T-cell (primary cell): ENCODE measurements around the gene LEUTX. TPM values are rescaled to one million over a fixed set of nuclear protein-coding genes. Genes with fewer than 3 reads are reported as not detected.

Experiments used
- ATAC-seq, 4 experiments: fragments of 200-7000 bp in 3 of 4; fragments of 150-1000 bp in 1 of 4; cut with Tn5 transposase; replicated peaks in 1 of 4; 1 replicate in 3 of 4; 2 replicates in 1 of 4; pipeline ENCODE4 v1.10.0; 2021; ENCODE audit warnings: moderate library complexity in 3 of 4, mild to moderate bottlenecking in 2 of 4, moderate number of reproducible peaks in 1 of 4
- CTCF ChIA-PET, 2 donors: fragments of 300-600 bp; sonication (Branson Sonifier 250); formaldehyde crosslinking; loops; one replicate each; lab custom pipeline; 2022; ENCODE audit warnings: antibody characterized with exemption in 2 of 2; lab: Charles Lee
- POLR2A ChIA-PET, 2 donors: fragments of 300-600 bp; sonication (Branson Sonifier 250); formaldehyde crosslinking; loops; one replicate each; lab custom pipeline; 2022; ENCODE audit warnings: antibody characterized with exemption in 2 of 2; lab: Charles Lee
- DNase-seq, 35 experiments: peaks; one replicate each; pipeline versions ENCODE4 v3.0.0 to v3.0.0-alpha.2; 2013 to 2023
- H3K27ac ChIP-seq: one replicate; pipeline ENCODE4 v1.5.1; 2013; ENCODE audit warnings: low read length
- H3K27me3 ChIP-seq, 2 experiments: replicated peaks in 1 of 2; 1 replicate in 1 of 2; 2 replicates in 1 of 2; pipeline versions ENCODE4 v1.6.1 to v1.7.0; 2013; ENCODE audit warnings: low read length in 1 of 2, mixed read lengths in 1 of 2; ENCODE audit not compliant: control insufficient read depth in 2 of 2, insufficient read depth in 2 of 2; ENCODE audit errors: extremely low read depth in 1 of 2
- H3K36me3 ChIP-seq, 2 donors: 1 replicate in 1 of 2; 2 replicates in 1 of 2; pipeline versions ENCODE4 v1.6.1 to v1.7.0; 2013; ENCODE audit warnings: low read length in 1 of 2; ENCODE audit not compliant: control insufficient read depth in 2 of 2, insufficient read depth in 1 of 2; ENCODE audit errors: extremely low read depth in 1 of 2
- H3K4me1 ChIP-seq, 2 experiments: 1 replicate in 1 of 2; 2 replicates in 1 of 2; pipeline versions ENCODE4 v1.6.1 to v1.7.0; 2013; ENCODE audit warnings: low read length in 2 of 2, mixed read lengths in 1 of 2; ENCODE audit not compliant: insufficient read depth in 2 of 2, control insufficient read depth in 1 of 2; ENCODE audit errors: extremely low read depth in 1 of 2
- H3K4me3 ChIP-seq, 2 donors: 1 replicate in 1 of 2; 2 replicates in 1 of 2; pipeline versions ENCODE4 v1.5.1 to v1.7.0; 2013; ENCODE audit warnings: mild to moderate bottlenecking in 2 of 2, low read length in 1 of 2, moderate library complexity in 1 of 2; ENCODE audit not compliant: control insufficient read depth in 1 of 2; ENCODE audit errors: extremely low read depth in 1 of 2
- H3K9me3 ChIP-seq: 2 replicates; pipeline ENCODE4 v1.7.0; 2013
- H3K27ac Mint-ChIP-seq, 2 donors: one replicate each; pipeline ENCODE4 v1.8.0; 2020 to 2021; ENCODE audit warnings: mild to moderate bottlenecking in 2 of 2, mixed read lengths in 2 of 2
- H3K27me3 Mint-ChIP-seq, 2 donors: one replicate each; pipeline ENCODE4 v1.8.0; 2021 to 2022; ENCODE audit warnings: mixed read lengths in 2 of 2
- H3K36me3 Mint-ChIP-seq: one replicate; pipeline ENCODE4 v1.8.0; 2021; ENCODE audit warnings: mixed read lengths
- H3K4me1 Mint-ChIP-seq, 3 donors: one replicate each; pipeline ENCODE4 v1.8.0; 2020 to 2022; ENCODE audit warnings: mixed read lengths in 3 of 3, mild to moderate bottlenecking in 1 of 3
- H3K4me3 Mint-ChIP-seq, 3 donors: one replicate each; pipeline ENCODE4 v1.8.0; 2020 to 2022; ENCODE audit warnings: mild to moderate bottlenecking in 3 of 3, mixed read lengths in 3 of 3, moderate library complexity in 3 of 3
- H3K9me3 Mint-ChIP-seq, 3 donors: one replicate each; pipeline ENCODE4 v1.8.0; 2020 to 2022; ENCODE audit warnings: mixed read lengths in 3 of 3
- WGBS: methylation state at CpG from one replicate; pipeline ENCODE4 v1.1.5; 2013; ENCODE audit warnings: missing lambda C conversion rate; ENCODE audit not compliant: insufficient coverage; 5-methylcytosine and 5-hydroxymethylcytosine counted together
- total RNA-seq, 35 experiments: library from RNA in 6 of 35; stranded (reverse) in 6 of 35; fragments of 120-200 nt in 1 of 35; gene quantifications; one replicate each; pipeline versions ENCODE4 v1.2.1 to v1.2.4 and lab custom pipeline; 2013 to 2026

LEUTX gene
- total RNA-seq, 5 donors from 2014 or later (not counting 1 experiment from before 2014, with no cell fraction given) = not detected

- Histone ChIP-seq H3K4me1 (no peaks in the 10 kb centered on the region), H3K4me3 (no peak overlapping the region), H3K36me3 (no peaks in the 10 kb centered on the region), H3K9me3 (no peaks in the 10 kb centered on the region), H3K27me3 (peaks cover 0 to 25% of the 10 kb centered on the region in 2 experiments), H3K27ac (no peak overlapping the region)
- no peaks in the 10 kb centered on the region for H3K36me3 Mint-ChIP-seq
- H3K4me1 Mint-ChIP-seq = no peaks in the 10 kb centered on the region
- CTCF ChIA-PET = no interaction called here
- no peak overlapping the region for H3K27ac Mint-ChIP-seq
- ATAC-seq (no peak), DNase-seq (no peak)
- 90% methylated on average over 4 of the region's 5 CpGs for WGBS
- no peak overlapping the region for H3K4me3 Mint-ChIP-seq
- POLR2A ChIA-PET = no interaction called here
- no peaks in the 10 kb centered on the region for H3K9me3 Mint-ChIP-seq
- peaks cover 8 to 21% of the 10 kb centered on the region in 2 donors for H3K27me3 Mint-ChIP-seq
These were observed 28.7 kb upstream of the LEUTX start for GRCh38 chr19:39749981-39750380.

- Histone ChIP-seq H3K27me3 (peaks cover 0 to 22% of the 10 kb centered on the region in 2 experiments), H3K9me3 (no peaks in the 10 kb centered on the region), H3K36me3 (no peaks in the 10 kb centered on the region), H3K4me1 (no peaks in the 10 kb centered on the region), H3K4me3 (no peak overlapping the region), H3K27ac (no peak overlapping the region)
- DNase-seq (no peak), ATAC-seq (no peak)
- H3K27me3 Mint-ChIP-seq = peaks cover 12 to 23% of the 10 kb centered on the region in 2 donors
- no peak overlapping the region for H3K4me3 Mint-ChIP-seq
- POLR2A ChIA-PET = no interaction called here
- no peaks in the 10 kb centered on the region for H3K9me3 Mint-ChIP-seq
- CTCF ChIA-PET = no interaction called here
- H3K36me3 Mint-ChIP-seq = no peaks in the 10 kb centered on the region
- H3K27ac Mint-ChIP-seq = no peak overlapping the region
- no peaks in the 10 kb centered on the region for H3K4me1 Mint-ChIP-seq
These were observed 26.3 kb upstream of the LEUTX start for GRCh38 chr19:39752390-39752789.

GRCh38 chr19:39752795-39753194 lies 25.9 kb upstream of the LEUTX start:
- ChIA-PET CTCF (no interaction called here), POLR2A (no interaction called here)
- Mint-ChIP-seq H3K4me3 (no peak overlapping the region), H3K27me3 (peaks cover 14 to 26% of the 10 kb centered on the region in 2 donors), H3K4me1 (no peaks in the 10 kb centered on the region), H3K9me3 (no peaks in the 10 kb centered on the region), H3K36me3 (no peaks in the 10 kb centered on the region), H3K27ac (no peak overlapping the region)
- no peak for ATAC-seq
- Histone ChIP-seq H3K27ac (no peak overlapping the region), H3K9me3 (no peaks in the 10 kb centered on the region), H3K4me3 (no peak overlapping the region), H3K36me3 (no peaks in the 10 kb centered on the region), H3K27me3 (peaks cover 0 to 24% of the 10 kb centered on the region in 2 experiments), H3K4me1 (no peaks in the 10 kb centered on the region)
- no peak for DNase-seq

- H3K27ac Mint-ChIP-seq = no peak overlapping the region
- H3K4me3 Mint-ChIP-seq = no peak overlapping the region
- Histone ChIP-seq H3K4me1 (no peaks in the 10 kb centered on the region), H3K27me3 (peaks cover 3 to 28% of the 10 kb centered on the region in 2 experiments), H3K4me3 (no peak overlapping the region), H3K9me3 (no peaks in the 10 kb centered on the region), H3K36me3 (no peaks in the 10 kb centered on the region), H3K27ac (no peak overlapping the region)
- H3K9me3 Mint-ChIP-seq = no peaks in the 10 kb centered on the region
- no peaks in the 10 kb centered on the region for H3K36me3 Mint-ChIP-seq
- CTCF ChIA-PET = interaction anchor here in 1 of 2 donors (0.6 kb wide), 1 partner anchor 84 kb away, joined by 3 read pairs; no protein-coding TSS in a partner anchor
- H3K4me1 Mint-ChIP-seq = no peaks in the 10 kb centered on the region
- peaks cover 21 to 33% of the 10 kb centered on the region in 2 donors for H3K27me3 Mint-ChIP-seq
- DNase-seq (no peak), ATAC-seq (no peak)
- no CpG with 5 or more reads among the region's 2 CpGs for WGBS
- POLR2A ChIA-PET = interaction anchor here in 1 of 2 donors (0.5 kb wide), 1 partner anchor 26 kb away, joined by 4 read pairs; no protein-coding TSS in a partner anchor
These were observed 24.1 kb upstream of the LEUTX start for GRCh38 chr19:39754544-39754943.

- Mint-ChIP-seq H3K9me3 (no peaks in the 10 kb centered on the region), H3K4me1 (no peaks in the 10 kb centered on the region), H3K27me3 (peaks cover 24 to 35% of the 10 kb centered on the region in 2 donors)
These were observed 23.7 kb upstream of the LEUTX start for GRCh38 chr19:39754971-39755370.

GRCh38 chr19:39759457-39760184 lies 19.0 kb upstream of the LEUTX start:
- no CpG with 5 or more reads among the region's 4 CpGs for WGBS
- no peaks in the 10 kb centered on the region for H3K36me3 ChIP-seq
- no peak overlapping the region for H3K27ac Mint-ChIP-seq
- no peaks in the 10 kb centered on the region for H3K9me3 Mint-ChIP-seq
- H3K27me3 Mint-ChIP-seq = peaks cover 21 to 31% of the 10 kb centered on the region in 2 donors
- H3K4me3 Mint-ChIP-seq = no peak overlapping the region
- DNase-seq (no peak), ATAC-seq (no peak)
- H3K9me3 ChIP-seq = no peaks in the 10 kb centered on the region
- no peaks in the 10 kb centered on the region for H3K36me3 Mint-ChIP-seq
- no peak overlapping the region for H3K4me3 ChIP-seq
- no peak overlapping the region for H3K27ac ChIP-seq
- no peaks in the 10 kb centered on the region for H3K4me1 ChIP-seq
- CTCF ChIA-PET = no interaction called here
- H3K27me3 ChIP-seq = peaks cover 3 to 11% of the 10 kb centered on the region in 2 experiments
- H3K4me1 Mint-ChIP-seq = no peaks in the 10 kb centered on the region
- POLR2A ChIA-PET = no interaction called here

More at GRCh38 chr19:39754971-39755370, 23.7 kb upstream of the LEUTX start:
- Mint-ChIP-seq H3K27ac (no peak overlapping the region), H3K4me3 (no peak overlapping the region), H3K36me3 (no peaks in the 10 kb centered on the region)
- ChIA-PET POLR2A (interaction anchor here in 1 of 2 donors (0.5 kb wide), 1 partner anchor 26 kb away, joined by 4 read pairs; no protein-coding TSS in a partner anchor), CTCF (interaction anchor here in 1 of 2 donors (0.6 kb wide), 1 partner anchor 84 kb away, joined by 3 read pairs; no protein-coding TSS in a partner anchor)
- Histone ChIP-seq H3K36me3 (no peaks in the 10 kb centered on the region), H3K27me3 (peaks cover 3 to 28% of the 10 kb centered on the region in 2 experiments), H3K4me3 (no peak overlapping the region), H3K4me1 (no peaks in the 10 kb centered on the region), H3K27ac (no peak overlapping the region), H3K9me3 (no peaks in the 10 kb centered on the region)
- ATAC-seq (no peak), DNase-seq (no peak)
- WGBS = 46% methylated on average over 3 of the region's 3 CpGs
